Measurements from ENCODE around the gene PCNX1.
"Not testable (repeated sequence)": the region's sequence is repeated elsewhere in the genome, so short reads cannot be mapped to it uniquely, and the experiment has no call there.

PCNX1 gene

GRCh38 chr14:70907176-70907995 is at the start of gene PCNX1:
PCNX1 (plus strand) TSS chr14:70907459; CDS start chr14:70907851, 392 bp downstream.
- peak; percentile 60 to 64 for DNase-seq (ENCODE audit: low read depth in 2 of 2)

GRCh38 chr14:70857496-70857890 is 49.8 kb upstream of the PCNX1 start:
- no peak for DNase-seq (ENCODE audit: low read depth in 2 of 2)

DNA sequence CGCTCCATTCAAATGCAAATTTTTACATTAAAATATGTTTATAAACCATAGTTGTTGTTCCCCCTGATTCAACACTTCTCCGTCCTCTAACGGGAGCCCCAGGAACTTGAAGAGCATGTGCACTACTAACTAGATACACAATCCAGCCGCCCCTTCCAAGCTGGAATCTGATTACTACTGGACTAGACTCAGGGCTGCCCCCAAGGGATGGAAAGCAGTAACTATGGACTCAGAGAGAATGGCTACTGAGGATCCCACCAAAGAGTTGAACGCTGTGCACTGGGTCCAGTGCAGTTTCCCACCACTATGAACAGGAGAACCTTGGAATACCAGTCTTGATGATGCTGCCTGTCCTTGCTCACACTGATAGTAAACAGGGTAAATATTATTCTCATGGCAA is 48.6 kb upstream of the PCNX1 start:
- no peak for DNase-seq (ENCODE audit: low read depth in 2 of 2)

- not testable (repeated sequence) for DNase-seq (ENCODE audit: low read depth in 2 of 2)
These were observed 40.3 kb upstream of the PCNX1 start for GRCh38 chr14:70866992-70867391.

DNA sequence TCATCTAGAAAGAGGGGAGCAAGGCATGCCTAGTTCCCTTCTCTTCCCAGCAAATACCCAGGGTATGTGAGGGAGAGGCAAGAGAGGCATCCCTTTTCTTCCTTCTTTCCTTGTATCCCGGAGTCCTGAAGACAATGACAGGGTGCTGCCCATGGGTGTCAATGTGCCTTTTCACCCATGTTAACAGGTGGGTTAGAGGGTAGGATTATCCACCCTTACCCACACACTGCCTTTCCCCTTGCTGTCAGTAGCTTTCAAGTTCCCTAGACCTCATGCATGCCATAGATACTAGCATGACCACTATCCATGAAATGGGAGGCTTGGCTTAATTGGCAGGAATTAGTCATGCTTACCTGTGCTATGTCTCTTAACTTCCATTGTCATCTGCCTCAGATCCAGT is 36.3 kb upstream of the PCNX1 start:
- DNase-seq (ENCODE audit: low read depth in 2 of 2), result no peak

DNA sequence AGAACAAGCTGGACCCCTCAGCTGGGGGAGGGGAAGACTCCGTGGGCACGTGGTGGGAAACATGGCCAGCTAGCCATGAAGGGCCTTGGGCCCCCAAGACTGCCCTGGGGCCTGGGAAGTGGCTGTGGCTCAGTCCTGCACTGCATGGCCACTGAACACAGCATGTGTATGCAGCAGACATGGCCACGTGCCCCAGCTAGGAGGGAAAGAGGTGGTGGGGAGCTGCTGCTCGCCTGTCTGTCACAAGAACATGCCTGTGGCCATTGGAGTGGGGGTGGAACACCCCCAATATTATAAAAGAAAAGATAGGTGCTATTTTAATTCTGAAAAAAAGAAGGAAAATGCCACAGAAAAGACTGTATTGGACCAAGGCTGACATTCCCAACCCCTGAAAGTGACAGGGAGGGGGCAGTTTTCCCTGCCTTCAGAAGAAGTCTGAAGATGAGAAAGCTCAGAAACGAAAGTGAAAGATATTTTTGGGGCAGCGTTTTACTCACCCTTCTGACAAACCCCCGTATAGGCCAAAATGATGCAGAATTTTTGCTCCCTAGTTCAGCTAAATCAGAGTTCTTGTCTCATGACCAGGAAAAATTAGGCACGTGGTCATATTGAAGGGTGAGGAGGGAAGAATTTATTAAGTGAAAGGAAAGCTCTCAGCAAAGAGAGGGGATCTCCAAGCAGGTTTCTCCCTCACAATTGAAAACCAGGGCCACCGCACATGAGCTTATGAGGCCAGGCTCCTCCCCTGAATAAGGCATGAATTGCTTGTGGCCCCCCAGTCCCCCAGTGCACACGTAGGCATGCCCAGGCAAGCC is 35.2 kb upstream of the PCNX1 start:
- no peak for DNase-seq (ENCODE audit: low read depth in 2 of 2)

DNA sequence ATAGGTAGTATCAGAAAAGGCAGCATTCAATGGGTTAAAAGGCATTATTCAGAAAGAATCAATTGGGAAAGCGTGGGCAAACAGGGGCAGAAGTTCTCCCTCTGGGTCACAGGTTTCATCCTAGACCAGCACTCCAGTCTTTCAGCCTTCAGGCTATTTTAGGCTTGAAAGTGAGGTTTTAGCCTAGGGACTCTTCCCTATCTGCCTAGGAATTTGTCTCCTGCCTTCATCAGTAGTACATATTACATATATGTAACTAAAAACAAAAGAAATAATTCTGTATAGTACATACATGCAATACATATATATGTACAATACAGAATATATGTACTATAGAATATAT is 34.6 kb upstream of the PCNX1 start:
- DNase-seq (ENCODE audit: low read depth in 2 of 2), result no peak

DNA sequence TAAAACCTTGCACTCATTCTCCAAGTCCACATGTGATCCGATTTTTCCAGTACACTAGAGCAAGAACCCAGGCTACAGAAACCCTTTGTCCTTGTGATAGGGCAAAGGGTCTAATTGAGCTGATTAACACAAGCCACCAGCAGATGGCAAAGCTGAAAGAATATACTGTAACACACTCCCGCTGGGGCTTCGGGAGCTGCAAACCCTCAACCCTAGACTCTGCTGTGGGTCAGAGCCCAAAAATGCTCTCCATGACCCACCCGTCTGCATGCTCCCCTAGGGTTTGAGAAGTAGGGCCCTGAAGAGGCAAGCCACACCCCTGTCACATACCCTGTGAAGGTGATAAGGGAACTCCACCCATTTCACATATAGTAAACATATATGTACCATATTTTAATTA is 33.6 kb upstream of the PCNX1 start:
- no peak for DNase-seq (ENCODE audit: low read depth in 2 of 2)

DNA sequence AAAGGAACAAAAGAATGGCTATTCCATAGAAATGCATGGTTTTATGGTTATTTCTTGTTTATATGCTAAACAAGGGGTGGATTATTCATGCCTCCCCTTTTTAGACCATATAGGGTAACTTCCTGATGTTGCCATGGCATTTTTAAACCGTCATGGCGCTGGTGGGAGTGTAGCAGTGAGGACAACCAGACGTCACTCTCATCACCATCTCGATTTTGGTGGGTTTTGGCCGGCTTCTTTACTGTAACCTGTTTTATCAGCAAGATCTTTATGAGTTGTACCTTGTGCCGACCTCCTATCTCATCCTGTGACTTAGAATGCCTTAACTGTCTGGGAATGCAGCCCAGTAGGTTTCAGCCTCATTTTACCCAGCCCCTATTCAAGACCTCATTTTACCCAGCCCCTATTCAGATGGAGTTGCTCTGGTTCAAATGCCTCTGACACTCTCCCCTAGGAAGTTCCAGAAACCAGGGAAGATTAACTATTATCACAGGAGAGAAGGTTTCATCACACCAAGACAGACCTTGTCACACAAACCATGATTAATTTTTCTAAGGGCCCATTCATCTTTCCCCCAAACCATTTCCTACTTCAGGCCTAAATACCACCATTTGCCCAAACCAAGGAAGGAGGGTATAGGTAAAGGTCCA is 31.3 kb upstream of the PCNX1 start:
- not testable (repeated sequence) for DNase-seq (ENCODE audit: low read depth in 2 of 2)

- no peak for DNase-seq (ENCODE audit: low read depth in 2 of 2)
These were observed 27.8 kb upstream of the PCNX1 start for GRCh38 chr14:70879448-70879847.

DNA sequence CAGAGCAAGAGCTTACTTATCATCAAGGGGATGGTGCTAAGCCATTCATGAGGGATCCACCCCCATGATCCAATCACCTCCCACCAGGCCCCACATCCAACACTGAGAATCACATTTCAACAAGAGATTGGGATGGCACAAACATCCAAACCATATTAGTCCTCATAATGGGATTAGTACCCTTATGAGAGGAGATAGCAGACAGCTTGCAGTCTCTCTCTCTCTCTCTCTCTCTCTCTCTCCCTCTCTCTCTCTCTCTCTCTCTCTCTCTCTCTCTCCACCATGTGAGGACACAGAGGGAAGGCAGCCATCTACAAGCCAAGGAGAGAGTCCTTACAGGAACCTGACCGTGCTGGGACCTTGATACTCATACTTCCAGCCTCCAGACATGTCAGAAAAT is 26.4 kb upstream of the PCNX1 start:
- DNase-seq (ENCODE audit: low read depth in 2 of 2), result not testable (repeated sequence)

GRCh38 chr14:70881549-70882177 is 25.6 kb upstream of the PCNX1 start:
- no peak for DNase-seq (ENCODE audit: low read depth in 2 of 2)

- peak in 1 of 2 experiments; percentile 48 for DNase-seq (ENCODE audit: low read depth in 2 of 2)
These were observed 24.3 kb upstream of the PCNX1 start for GRCh38 chr14:70882776-70883492.

GRCh38 chr14:70884595-70885342 is 22.5 kb upstream of the PCNX1 start:
- no peak for DNase-seq (ENCODE audit: low read depth in 2 of 2)

DNA sequence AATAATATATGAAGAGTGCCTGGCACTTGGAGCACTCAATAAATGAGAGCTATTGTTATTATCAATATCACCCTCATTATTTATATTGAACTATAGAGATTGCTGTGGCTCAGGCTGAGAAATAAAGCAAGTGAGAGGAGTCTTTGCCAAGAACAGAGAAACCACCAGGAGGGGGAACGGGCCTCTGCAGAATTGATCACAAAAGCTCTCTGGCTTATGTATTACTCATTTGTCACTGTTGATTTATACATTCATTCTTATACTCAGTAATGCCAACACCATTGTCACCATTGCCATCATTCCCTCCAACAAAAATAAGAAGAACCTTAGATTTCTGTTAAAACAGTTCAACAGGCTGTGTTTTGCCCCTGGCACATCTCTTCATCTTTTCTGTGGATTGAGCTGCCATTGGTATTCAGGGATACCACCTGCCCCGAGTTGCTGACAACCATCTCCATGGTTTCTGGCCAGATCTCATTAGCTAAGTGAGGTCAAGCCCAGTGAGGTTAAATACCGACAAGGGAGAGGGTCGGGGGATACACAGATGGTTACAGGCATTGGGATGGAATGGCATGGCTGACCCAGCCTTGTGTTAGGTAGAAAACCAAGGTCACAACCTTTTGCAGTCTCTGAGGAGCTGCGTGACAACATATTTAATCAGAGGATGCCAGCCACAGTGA is 21.8 kb upstream of the PCNX1 start:
- DNase-seq (ENCODE audit: low read depth in 2 of 2), result no peak

DNA sequence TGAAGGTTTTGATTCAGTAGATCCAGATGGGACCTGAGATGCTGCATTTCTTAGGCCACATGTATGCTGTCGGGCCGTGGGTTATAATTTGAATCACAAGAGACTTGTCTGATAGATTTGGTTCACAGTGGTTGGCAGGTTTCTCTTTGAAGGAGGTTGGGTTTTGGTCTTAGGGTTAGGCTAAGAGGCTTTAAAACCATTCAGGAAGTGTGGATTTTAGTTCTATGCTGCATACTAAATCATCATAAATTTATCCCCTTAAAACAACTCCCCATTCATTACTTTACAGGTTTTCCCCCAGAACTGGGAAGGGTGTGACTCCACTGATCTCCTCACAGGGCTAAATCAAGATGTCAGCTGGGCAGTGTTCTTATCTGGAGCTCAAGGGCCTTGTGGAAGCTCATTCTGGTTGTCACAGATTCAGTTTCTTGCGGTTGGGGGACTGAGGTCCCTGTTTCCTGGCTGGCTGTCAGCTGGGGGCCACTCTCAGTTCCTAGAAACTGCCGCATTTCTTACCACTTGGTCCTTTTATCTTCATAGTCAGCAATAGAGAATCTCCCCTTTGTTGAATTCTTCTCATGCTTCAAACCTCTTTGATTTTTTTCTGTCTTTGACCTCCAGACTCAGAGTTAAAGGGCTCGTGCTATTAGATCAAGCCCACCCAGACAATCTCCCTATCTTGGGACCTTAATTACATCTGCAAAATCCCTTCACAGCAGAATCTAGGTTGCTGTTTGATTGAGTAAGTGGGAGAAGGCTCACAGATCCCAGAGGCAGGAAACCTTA is 20.6 kb upstream of the PCNX1 start:
- DNase-seq (ENCODE audit: low read depth in 2 of 2), result no peak

DNA sequence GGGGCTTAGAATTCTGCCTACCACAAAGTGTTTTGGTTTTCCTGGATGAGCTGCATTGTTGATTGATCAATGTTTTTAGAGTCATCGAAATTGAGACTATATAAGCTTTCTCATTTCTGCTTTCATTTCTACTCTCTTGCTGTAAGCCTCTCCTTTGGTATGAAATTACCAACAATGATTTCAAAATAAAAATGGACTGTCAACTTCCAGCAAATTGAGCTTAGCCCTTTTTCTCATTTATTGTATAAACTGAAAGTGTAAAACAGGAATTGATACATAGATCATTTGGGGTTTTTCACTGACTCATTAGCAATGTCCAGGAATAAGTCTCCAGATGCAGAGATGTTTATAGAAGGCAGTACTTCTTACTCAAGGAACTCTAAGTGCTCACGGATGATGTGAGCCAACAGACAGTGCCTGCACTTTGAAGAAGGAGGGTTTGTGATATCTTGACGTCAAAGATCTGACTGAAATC is 20.0 kb upstream of the PCNX1 start:
- peak in 1 of 2 experiments; percentile 51 for DNase-seq (ENCODE audit: low read depth in 2 of 2)

GRCh38 chr14:70887737-70888499 is 19.3 kb upstream of the PCNX1 start:
- DNase-seq (ENCODE audit: low read depth in 2 of 2), result no peak
